ENCODE data around the gene TLK2.
"Not testable (repeated sequence)": the region's sequence is repeated elsewhere in the genome, so short reads cannot be mapped to it uniquely, and the experiment has no call there.

Gene TLK2

DNA sequence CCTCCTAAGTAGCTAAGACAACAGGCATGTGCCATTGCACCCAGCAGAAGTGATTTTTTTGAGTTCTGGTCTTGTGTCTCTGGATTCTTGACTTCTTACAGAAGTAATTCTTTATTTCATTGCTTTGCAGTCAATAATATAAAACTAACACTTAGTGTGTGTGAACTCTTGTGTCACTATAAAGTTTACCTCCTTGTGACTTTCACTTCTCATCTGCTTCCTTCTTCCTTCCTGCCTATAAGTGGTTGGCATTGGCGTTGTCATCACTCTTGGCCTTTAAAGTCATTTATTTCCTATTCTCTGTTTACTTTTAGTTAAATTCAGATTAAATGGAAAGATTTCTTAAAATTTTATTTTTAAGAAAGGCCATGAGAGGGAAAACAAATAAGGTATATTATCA is 12.4 kb downstream of the TLK2 start:
- not testable (repeated sequence) for DNase-seq

DNA sequence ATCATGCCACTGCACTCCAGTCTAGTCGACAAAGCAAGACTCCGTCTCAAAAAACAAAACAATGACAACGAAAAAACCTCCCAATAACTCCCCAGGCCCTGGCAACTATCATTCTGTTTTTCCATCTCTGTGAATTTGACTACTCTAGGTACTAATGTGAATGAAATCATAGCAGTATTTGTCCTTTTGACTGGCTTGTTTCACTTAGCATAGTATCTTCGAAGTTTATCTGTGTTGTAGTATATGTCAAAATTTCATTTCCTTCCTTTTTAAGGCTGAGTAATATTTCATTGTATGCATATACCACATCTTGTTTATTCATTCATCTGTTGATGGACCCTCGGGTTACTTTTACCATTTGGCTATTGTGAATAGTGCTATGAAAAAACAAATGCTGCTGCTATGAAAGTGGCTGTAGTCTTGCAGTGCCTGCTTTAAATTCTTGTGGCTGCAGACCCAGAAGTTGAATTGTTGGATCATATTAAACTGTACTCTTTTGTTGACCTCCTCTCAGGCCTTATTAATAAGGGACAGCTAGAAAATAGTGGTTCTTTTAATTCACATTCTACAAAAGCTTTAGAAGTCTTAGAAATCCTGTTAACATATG is 14.5 kb downstream of the TLK2 start:
- DNase-seq: not testable (repeated sequence)

DNA sequence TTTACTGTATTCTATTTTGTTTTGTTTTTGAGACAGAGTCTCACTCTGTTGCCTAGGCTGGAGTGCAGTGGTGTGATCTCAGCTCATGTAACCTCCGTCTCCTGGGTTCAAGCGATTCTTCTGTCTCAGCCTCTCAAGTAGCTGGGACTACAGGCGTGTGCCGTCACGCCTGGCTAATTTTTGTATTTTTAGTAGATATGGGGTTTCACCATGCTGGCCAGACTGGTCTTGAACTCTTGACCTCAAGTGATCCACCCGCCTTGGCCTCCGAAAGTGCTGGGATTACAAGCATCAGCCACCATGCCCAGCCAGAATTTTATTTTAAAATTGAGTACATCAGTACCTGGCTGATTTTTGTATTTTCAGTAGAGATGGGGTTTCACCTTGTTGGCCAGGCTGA is 15.4 kb downstream of the TLK2 start:
- not testable (repeated sequence) for DNase-seq

DNA sequence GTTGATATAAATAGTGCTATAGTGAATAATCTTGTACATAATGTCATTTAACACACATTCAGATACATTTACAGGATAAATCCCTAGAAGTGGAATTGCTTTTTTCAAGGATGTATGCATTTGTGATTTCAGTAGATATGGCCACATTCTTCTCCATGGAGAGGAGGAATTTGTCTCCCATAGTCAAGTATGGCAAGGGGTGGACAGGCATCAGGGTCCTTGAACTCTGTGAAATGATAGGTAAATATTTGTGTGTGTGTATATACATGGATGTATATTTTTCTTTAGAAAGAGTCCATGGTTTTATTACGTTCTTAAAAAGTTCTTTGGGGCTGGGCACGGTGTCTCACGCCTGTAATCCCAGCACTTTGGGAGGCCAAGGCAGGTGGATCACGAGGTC is 17.7 kb downstream of the TLK2 start:
- DNase-seq: not testable (repeated sequence)

DNA sequence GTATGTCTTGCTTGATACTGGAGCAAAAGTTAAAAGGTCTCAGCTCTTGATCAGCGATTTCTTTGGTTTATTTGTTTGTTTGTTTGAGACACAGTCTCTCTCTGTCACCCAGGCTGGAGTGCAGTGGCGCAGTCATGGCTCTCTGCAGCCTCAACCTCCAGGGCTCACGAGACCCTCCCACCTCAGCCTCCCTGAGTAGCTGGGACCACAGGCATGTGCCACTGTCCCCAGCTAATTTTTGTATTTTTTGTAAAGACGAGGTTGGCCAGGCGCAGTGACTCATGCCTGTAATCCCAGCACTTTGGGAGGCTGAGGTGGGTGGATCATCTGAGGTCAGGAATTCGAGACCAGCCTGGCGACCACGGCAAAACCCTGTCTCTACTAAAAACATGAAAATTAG is 20.2 kb downstream of the TLK2 start:
- DNase-seq: not testable (repeated sequence)

DNA sequence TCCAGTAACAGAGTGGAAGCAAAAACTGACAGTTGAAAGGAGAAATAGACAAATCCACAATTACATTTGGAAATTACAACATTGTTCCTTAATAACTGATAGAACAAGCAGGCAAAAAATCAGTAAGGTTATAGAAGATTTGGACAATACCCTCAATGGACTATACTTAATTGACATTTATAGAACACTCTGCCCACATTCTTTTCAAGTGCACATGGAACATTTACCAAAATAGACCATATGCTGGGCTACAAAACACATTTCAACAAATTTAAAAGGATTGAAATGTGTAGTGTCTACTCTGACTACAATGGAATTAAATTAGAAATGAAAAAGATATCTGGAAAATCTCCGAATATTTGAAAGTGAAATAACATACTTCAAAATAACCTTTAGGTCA is 21.8 kb downstream of the TLK2 start:
- not testable (repeated sequence) for DNase-seq

DNA sequence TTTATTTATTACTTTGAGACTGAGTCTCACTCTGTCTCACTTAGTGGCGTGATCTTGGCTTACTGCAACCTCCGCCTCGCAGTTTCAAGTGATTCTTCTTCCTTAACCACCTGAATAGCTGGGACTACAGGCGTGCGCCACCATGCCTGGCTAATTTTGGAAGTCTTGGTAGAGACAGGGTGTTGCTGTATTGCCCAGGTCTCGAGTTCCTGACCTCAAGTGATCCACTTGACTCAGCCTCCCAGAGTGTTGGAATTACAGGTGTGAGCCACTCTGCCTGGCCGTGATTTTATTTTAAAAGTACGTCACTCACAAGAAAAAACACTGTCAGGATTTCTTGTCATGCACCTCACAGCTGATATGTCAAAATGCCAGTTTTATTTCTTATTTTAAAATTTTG is 26.2 kb downstream of the TLK2 start:
- not testable (repeated sequence) for DNase-seq

DNA sequence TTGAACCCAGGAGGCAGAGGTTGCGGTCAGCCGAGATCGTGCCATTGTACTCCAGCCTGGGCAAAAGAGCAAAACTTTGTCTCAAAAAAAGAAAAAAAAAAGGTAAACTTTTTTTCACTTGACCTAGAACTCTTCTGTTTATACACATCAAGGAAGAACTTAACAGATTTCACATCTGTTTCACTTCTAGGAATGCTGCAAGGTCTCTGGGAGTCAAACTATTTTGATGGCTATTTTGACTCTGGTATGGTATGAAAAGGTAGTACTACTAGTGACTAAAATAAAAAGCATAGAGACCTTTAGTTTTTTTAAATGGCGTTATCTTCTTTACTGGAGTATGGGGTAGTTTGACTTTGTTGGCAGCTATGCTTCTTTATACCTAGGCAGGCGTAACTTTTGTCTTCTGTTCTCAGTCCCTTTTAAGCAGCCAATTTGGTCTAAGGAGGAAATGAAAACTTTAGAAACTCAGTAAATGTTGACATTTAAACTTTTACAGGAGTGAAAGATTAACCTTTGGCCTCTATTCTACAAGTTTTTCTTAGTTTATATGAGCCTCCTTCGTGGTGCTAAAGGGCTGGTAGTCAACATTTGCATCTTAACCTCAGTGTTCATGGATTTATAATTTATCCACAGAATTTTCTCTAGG is 28.7 kb downstream of the TLK2 start:
- DNase-seq: not testable (repeated sequence)

DNA sequence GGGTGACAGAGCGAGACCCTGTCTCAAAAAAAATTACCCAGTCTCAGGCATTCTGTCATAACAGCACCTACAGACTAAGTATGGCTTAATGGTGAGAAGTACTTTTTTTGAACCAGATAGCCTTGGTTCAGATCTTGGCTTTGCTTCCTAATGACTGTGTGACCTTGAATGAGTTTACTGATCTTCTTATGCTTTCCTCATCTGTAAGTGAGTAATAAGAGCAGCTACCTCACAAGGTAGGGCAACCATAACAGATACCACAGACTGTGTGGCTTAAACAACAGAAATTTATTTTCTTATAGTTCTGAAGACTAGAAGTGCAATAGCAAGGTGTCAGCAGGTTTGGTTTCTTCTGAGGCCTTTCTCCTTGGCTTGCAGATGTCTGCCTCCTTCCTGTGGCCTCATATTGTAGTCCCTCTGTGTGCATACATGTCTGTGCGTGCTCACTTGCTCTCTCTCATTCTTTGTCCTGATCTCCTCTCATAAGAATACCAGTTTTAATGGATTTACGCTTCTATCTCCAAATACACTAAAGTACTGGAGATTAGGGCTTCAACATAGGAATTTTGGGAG is 31.7 kb downstream of the TLK2 start:
- not testable (repeated sequence) for DNase-seq

DNA sequence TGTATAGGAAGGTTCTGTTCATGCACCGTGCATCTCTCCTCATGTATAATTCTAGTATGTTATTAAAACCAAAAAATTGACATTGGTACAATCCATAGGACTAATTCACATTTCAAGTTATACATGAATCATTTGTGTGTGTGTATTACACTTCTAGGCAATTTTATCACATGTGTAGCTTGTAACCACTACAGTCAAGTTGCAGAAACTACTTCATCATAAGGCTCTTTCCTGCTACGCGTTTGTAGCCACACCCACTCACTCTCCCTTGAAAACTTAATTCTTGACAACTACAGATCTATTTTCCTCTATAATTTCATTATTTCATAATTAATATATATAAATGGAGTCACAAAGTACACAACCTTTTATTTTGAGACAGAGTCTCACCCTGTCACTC is 32.4 kb downstream of the TLK2 start:
- not testable (repeated sequence) for DNase-seq

DNA sequence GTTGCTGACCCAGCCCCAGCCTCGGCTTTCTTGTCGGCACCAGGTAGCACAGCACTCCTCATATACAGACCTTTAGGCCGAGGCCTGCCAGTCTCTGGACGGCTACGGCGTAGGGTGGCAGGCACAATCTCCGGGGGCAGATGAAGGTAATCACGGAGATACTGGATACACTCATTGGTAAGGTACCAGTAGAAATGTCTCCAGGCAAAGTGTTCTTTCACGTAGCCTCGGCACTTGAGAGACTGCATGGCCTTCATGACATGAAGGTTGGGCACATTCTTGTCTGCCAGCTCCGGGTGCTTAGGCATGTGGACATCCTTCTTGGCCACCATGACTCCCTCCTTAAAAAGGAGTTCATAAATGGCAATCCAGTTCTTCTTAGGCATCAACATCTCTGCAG is 37.8 kb downstream of the TLK2 start:
- not testable (repeated sequence) for DNase-seq

DNA sequence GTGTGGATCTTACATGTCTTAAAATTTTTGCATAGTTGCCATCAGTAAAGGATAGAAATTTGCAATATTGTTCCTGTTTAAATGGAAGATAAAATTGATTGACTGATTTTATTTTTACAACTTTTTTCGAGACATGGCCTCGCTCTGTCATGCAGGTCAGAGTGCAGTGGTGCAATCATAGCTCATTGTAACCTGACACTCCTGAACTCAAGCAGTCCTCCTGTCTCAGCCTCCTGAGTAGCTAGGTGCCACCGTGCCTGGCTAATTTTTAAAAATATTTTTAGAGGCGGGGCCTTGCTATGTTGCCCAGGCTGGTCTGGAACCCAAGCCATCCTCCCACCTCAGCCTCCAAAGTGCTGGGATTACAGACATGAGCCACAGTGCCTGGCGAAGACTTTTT is 42.7 kb downstream of the TLK2 start:
- not testable (repeated sequence) for DNase-seq

DNA sequence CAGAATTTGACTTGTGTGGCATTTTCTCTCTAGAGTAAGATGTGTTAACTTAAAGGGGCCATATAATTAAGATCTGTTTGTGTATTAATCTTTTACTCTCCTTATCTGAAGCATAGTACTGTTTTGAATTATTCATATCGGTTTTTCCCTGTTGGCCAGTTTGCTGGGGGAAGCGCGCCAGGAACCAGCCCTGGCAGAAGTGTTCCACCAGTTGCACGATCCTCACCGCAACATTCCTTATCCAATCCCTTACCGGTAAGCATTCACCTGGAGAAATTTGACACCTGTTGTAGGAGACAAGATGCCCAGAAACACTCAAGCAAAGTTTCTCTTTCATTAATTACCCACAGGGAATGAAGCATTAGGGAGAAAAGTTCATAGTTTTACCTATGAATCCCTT is 45.5 kb downstream of the TLK2 start:
- not testable (repeated sequence) for DNase-seq

DNA sequence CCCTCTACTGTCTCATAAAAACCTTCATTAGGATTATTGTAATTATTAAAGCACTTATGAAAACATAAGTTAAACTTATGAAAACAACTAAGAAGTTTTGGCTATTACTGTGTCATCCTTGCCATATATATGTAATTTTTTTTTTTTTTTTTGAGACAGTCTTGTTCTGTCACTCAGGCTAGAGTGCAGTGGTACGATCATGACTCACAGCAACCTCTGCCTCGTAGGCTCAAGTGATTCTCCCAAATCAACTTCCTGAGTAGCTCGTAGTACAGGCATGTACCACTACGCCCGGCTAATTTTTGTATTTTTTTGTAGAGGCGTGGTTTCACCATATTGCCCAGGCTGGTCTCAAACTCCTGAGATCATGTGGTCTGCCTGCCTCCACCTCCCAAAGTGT is 46.7 kb downstream of the TLK2 start:
- not testable (repeated sequence) for DNase-seq

DNA sequence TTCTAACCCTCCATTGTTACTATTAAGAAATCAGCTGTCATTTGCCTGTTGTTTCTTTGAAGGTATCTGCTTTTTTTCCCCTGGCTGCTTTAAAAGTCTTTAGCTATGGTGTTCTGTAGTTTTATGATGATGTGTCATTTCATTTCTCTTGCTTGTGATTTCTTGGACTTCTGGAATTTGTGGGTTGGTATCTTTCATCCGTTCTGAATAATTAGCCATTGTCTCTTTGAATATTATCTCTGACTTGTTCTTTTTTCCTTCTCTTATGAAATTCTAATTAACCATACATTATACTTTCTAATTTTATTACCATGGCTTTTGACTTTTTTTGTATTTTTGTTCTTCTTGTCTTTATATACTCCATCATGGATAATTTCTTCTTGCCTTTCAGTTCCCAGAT is 52.3 kb downstream of the TLK2 start:
- not testable (repeated sequence) for DNase-seq

DNA sequence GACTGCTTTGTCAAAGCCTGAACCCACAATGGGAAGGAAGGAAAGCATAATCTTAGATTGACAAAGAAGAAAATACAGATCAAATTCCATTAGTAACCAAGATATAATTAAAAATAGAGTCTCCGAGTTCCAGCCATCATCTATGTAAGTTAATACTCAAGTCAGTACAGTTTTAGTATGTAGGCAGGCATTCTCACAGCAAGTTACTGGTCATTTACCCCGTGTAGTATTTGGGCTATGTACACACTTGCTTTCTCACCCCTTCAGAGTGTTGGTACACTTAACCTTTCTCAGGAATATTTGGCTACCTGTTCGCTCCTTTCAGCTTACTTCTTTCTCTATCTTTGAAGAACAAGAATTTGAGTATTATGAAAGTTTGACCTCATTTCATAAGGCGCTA is 57.9 kb downstream of the TLK2 start:
- DNase-seq: not testable (repeated sequence)

DNA sequence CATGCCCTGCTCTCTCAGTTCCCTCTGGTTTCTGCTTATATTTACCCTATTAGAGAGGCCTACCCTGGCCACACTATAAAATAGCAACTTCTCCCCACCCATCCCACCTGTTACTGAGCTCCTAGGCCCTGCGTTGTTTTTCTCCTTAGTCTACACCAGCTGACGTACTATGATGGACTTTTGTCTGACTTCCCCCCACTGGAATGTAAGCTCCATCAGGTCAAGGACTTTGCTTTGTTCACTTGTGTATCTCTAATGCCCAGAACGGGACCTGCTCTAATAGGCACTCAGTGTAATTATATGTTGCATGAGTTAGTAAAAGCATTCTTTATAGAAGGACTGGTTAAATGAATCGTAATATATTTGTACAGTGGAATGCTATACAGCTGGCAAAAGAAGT is 62.4 kb downstream of the TLK2 start:
- DNase-seq: peak in 1 of 3 experiments; percentile 12

DNA sequence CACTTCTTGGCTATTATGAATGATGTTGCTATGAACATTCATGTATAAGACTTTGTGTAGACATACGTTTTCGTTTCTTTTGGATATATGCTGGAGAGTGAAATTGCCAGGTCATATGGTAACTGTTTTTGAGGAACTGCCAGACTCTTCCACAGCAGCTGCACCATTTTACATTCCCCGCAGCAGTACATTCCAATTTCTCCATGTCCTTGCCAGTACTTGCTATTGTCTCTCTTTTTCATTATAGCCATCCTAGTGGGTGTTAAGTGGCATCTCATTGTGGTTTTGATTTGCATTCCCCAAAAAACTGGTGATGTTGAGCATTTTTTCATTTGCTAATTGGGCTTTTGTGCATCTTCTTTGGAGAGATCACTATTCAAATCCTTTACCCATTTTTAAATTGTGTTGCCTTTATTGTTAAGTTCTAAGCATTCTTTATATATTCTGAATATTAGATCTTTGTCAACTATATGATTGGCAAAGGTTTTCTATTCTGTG is 64.7 kb downstream of the TLK2 start:
- DNase-seq: not testable (repeated sequence)

DNA sequence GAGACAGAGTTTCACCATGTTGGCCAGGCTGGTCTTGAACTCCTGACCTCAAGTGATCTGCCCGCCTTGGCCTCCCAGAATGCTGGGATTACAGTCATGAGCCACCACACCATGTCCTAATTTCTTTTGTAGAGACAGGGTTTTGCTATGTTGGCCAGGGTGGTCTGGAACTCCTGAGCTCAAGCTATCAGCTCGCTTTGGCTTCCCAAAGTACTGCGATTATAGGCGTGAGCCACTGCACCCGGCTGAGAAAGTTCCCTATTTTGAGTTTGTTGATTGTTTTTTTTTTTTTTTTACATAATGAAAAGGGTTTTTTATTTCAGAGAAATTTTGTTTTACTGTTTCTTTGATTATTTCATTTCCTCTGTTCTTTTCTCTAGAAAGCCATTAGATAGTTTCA is 67.4 kb downstream of the TLK2 start:
- not testable (repeated sequence) for DNase-seq

DNA sequence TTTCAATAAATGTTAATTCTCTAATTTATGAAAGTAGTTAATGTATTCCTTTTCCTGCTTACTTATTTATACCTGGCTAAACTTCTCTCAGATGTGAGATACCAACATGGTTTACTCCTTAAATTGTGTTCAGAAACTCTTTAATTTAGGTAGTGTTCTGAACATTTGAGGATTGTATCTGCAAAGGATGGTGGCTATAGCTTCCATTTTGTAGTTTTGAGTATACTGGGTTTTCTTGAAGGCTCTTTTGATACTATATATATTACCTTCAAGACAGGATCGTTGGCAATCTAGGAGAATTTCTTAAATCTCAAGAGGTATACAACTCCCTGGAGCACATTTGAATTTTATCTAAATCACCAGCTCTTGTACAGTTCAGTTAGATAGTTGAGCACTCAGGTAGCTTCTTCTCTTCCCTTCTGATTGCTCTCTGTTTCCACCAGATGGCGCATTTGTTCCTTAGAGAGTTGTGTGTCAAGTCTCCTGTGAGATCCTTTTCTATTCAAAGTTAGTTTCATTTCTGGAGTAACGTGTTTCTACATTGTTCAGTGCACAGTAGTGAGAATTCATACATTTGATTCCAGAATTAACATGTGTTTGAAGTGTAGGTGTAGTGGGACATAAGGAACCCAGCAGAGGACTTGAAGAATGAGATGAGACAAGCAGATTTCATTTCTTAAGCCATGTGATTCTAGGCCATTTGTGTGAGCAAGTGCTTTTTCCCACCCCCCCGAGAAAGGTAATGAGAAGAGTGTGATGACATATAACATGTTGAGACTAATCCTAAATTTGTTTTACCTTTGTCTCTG is 74.4 kb downstream of the TLK2 start:
- DNase-seq: peak; percentile 16 to 81 (median 26)

DNA sequence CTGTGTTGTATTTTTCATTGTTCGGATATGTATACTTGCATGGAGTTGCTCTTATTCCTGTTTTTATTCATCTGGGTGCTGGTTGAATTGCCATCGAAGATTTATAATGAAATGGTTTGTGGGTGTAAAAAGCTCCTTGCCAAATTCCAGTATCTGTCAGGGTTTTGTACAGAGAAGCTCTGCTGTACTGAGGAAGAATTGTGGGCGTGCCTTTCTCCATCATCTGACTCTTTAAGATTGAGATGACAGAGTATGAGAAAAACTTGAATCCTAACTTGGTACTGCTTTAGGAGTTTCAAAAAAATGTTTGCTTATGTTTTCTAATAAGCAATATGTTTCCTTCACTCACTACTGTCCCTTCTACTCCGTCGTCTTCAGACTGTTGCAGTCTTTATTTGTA is 78.9 kb downstream of the TLK2 start:
- DNase-seq: not testable (repeated sequence)

DNA sequence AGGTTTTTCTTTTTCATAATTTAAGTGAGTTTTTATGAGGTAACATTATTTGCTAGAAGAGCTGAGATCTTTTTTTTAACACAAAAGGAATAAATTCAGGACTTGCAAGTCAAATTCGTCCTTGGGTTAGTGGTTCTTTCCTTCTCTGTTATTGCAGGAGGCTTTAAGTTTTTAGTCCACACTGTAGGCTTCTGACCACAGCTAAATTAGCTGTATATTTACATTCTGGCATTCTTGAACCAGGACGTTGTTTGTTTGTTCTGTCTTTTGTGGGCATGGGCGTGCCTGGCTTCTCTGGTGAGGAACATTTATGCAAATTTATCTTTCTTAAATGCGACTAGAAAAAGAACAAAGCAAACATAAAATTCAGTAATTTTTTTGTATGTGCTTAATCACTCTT is 80.3 kb downstream of the TLK2 start:
- not testable (repeated sequence) for DNase-seq

DNA sequence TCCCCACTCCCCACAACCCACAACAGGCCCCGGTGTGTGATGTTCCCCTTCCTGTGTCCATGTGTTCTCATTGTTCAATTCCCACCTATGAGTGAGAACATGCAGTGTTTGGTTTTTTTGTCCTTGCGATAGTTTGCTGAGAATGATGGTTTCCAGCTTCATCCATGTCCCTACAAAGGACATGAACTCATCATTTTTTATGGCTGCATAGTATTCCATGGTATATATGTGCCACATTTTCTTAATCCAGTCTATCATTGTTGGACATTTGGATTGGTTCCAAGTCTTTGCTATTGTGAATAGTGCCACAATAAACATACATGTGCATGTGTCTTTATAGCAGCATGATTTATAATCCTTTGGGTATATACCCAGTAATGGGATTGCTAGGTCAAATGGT is 82.3 kb downstream of the TLK2 start:
- not testable (repeated sequence) for DNase-seq

Data from NCI-H1417 (cell line).